Keratinocyte (primary cell): ENCODE results near the gene SMAD7.

Source experiments
- EZH2 ChIP-seq: IDR thresholded peaks from one replicate; pipeline ENCODE4 v1.6.1; 2012; ENCODE audit warnings: inconsistent platforms, mild to moderate bottlenecking, low read length, moderate library complexity
- TF ChIP-seq, protein P1 (sequence below), 3 experiments: IDR thresholded peaks in 1 of 3; conservative IDR thresholded peaks in 1 of 3; optimal IDR thresholded peaks in 1 of 3; 2 replicates in 2 of 3; 3 replicates in 1 of 3; pipeline versions ENCODE3 to v1.5.1; 2011; ENCODE audit warnings: low read length in 3 of 3, mild to moderate bottlenecking in 3 of 3, moderate library complexity in 2 of 3, control low read depth in 1 of 3, inconsistent platforms in 1 of 3; ENCODE audit not compliant: insufficient read depth in 2 of 3; ENCODE audit errors: extremely low read depth in 1 of 3

DNA sequence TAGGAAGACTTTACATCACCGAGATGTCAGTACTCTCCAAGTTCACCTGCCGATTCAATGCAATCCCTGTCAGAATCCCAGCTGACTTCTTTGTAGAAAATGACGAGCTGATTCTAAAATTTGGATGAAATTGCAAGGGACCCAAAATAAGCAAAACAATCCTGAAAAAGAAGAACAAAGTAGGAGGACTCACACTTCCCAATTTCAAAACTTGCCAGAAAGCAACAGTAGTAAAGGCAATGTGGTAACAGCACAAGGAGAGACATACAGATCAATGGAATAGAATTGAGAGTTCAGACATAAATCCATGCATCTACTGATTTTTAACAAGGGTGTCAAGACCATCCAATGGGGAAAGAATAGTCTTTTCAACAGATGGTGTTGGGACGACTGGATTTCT is 52.2 kb downstream of the SMAD7 start:
- TF ChIP-seq, protein P1, sequence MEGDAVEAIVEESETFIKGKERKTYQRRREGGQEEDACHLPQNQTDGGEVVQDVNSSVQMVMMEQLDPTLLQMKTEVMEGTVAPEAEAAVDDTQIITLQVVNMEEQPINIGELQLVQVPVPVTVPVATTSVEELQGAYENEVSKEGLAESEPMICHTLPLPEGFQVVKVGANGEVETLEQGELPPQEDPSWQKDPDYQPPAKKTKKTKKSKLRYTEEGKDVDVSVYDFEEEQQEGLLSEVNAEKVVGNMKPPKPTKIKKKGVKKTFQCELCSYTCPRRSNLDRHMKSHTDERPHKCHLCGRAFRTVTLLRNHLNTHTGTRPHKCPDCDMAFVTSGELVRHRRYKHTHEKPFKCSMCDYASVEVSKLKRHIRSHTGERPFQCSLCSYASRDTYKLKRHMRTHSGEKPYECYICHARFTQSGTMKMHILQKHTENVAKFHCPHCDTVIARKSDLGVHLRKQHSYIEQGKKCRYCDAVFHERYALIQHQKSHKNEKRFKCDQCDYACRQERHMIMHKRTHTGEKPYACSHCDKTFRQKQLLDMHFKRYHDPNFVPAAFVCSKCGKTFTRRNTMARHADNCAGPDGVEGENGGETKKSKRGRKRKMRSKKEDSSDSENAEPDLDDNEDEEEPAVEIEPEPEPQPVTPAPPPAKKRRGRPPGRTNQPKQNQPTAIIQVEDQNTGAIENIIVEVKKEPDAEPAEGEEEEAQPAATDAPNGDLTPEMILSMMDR (optimal IDR thresholded peaks at IDR 0.05 in 1 of 3, IDR thresholded peaks at IDR 0.05 in 1 of 3, conservative IDR thresholded peaks at IDR 0.05 in 1 of 3; ENCODE audit: extremely low read depth in 1 of 3, insufficient read depth in 2 of 3, low read length in 3 of 3) = no peak
- no peak for TF ChIP-seq EZH2
